Esophagus muscularis mucosa (tissue), 3 donors: ENCODE results near the gene SIRT7.

ENCODE experiments used
- CTCF ChIP-seq, 3 experiments: fragments of 200-600 bp in 2 of 3; fragments of 450-650 bp in 1 of 3; sonication (generic) in 2 of 3; IDR thresholded peaks; one replicate each; pipeline ENCODE4 v1.5.1; 2017 to 2019; ENCODE audit warnings: antibody characterized with exemption in 3 of 3, mild to moderate bottlenecking in 2 of 3, moderate library complexity in 1 of 3
- POLR2A ChIP-seq: fragments of 450-650 bp; IDR thresholded peaks from one replicate; pipeline ENCODE4 v1.6.1; 2017; ENCODE audit warnings: antibody characterized with exemption, moderate library complexity, mild to moderate bottlenecking, low read depth

DNA sequence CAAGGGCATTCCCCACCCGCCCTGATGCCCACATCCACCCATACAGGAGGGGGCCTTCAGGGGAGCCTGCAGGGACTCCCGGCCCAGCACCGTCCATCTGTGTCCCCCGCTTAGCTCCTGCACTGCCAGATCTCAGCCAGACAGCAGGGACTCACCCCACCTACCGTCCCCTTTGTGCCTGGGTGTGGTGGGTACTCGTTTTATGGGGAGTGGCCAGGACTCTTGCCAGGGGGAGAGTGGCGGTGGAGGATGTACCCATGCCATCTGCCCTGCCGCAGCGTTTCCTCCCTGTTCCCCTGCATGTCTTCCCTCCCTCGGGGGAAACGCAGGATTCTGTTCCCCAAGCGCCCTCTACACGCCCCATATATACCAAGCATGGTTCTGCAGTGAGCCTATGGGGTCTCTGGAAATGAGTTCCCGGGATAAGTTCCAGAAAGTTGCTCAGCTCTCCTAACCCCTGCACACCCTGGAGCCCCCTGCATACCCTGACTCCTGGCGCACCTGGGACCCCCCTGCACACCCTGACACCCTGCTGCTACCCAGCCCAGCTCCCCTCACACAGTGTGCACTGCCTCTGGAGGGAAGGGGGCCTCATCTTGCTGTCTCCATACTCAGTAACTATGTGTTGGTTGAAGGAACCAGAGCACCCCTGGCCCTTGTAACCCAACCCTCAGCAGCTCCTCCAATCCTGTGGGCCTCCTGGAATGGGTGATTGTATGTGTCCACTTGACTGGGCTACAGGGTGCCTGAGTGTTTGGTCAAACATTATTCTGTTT lies 13.8 kb upstream of the SIRT7 start:
- no peak for TF ChIP-seq POLR2A
- TF ChIP-seq CTCF (IDR thresholded peaks at IDR 0.05), result no peak
